NT2/D1 (cell line): ENCODE data around the gene DUSP6.
"Not testable (repeated sequence)": the region's sequence is repeated elsewhere in the genome, so short reads cannot be mapped to it uniquely, and the experiment has no call there.

Experiments used
- SUZ12 ChIP-seq: IDR thresholded peaks from 2 replicates; pipeline ENCODE4 v1.6.1; 2011; ENCODE audit not compliant: insufficient read length, insufficient read depth; ENCODE audit errors: extremely low read depth
- YY1 ChIP-seq: IDR thresholded peaks from 2 replicates; pipeline ENCODE4 v1.6.1; 2011; ENCODE audit not compliant: insufficient read length, insufficient read depth

GRCh38 chr12:89337136-89337535, 15.2 kb downstream of the DUSP6 start:
- not testable (repeated sequence) for TF ChIP-seq YY1, SUZ12
